HG03558 (cell line): Measurements from ENCODE around the gene RAB31.
"Not testable (repeated sequence)": the region's sequence is repeated elsewhere in the genome, so short reads cannot be mapped to it uniquely, and the experiment has no call there.

Source experiments
- ATAC-seq: cut with Tn5 transposase; IDR thresholded peaks from one replicate; pipeline ENCODE4 v1.9.1; 2021; ENCODE audit warnings: moderate number of reproducible peaks; ENCODE audit not compliant: unreplicated experiment; ENCODE audit errors: extremely low read depth

The RAB31 gene

DNA sequence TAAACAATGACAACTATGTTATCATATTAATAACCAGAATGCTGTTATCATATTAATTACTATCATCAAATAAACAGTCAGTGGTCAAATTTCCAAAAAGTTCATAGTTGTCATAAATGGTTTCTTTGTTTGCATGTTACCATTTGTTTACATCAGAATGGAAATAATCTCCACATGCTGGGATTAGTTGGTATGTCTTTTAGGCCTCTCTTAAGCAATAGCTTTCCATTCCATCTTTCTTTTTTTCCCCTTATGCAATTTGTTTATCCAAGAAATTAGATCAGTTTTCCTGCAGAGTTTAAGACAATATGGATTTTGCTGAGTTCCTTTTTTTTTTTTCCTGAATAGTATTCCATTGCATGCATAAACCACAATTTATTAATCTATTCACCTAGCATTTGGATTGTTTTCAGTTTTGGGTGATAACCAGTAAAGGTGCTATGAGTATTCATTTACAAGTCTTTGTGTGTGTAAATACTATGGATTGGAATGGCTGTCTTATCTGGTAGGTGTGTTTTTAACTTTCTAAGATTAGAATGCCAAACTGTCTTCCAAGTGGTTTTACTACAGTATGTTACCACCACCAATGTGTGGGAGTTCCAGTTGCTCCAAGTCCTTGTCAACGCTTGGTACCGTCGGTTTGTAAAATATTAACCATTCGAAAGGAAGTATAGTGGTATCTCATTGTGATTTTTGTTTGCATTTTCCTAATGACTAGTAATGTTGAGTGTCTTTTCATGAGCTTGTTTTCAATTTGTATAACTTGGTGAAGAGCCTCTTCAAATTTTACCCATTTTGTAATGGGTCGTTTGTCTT lies 144.4 kb downstream of the RAB31 start:
- no peak for ATAC-seq

DNA sequence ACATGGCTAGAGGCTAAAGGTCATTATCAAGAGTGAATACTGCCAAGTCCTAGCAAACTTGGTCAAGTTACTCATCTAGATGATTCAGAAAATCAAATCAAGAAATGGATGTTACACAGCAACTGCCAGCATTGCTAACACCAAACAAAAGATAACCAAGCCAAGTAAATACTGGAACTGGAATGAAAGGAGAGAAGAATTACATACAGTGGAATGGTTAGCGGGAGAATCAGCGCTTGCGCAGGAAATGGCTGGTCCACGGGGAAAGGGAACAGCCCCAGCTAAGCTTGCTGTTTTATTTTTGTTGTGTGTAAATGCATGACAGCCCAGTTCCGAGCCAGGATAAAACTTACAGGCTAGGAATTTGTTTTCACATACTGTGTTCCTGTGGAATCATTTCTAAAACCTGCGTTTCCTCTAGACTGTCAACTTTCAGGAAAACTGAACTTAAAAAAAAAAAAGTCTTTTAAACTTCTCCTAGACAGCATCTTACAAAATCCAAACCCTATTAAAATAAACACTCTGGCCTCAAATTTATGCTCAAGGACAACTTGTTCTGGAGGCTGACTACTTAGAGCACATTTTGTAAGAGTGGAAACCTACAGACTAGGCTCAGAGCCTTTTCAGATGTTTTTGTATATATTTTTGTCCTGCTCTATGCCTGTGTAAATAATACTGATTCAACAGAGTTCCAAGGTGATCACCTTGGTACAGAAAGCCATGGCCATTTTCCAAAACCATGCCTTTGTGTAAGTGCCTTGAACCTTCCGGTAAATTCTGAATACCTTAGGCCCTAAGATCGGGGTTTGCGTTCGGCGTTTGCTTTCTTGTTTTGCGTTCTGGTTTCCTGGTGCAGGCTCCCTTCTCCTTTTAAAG lies 146.9 kb downstream of the RAB31 start:
- ATAC-seq, result no peak

DNA sequence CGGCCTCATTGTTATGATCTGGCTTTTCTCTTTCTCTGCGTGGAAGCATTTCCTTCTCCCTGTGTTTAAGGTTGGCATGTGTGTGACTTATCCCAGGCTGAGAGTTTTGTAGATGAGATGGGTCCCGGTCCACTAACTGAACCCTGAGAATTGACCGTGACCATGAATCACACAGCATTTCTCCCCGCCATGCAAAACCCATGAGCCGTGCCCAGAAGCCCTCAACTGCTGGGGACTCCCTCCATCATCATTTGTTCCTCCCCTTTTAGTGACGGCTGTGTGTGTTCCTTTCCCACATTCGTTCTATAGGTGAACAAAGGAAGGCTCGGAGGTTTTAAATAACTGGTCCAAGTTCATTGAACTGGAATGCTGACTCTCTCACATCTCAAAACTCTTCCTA lies 147.6 kb downstream of the RAB31 start:
- ATAC-seq, result no peak

DNA sequence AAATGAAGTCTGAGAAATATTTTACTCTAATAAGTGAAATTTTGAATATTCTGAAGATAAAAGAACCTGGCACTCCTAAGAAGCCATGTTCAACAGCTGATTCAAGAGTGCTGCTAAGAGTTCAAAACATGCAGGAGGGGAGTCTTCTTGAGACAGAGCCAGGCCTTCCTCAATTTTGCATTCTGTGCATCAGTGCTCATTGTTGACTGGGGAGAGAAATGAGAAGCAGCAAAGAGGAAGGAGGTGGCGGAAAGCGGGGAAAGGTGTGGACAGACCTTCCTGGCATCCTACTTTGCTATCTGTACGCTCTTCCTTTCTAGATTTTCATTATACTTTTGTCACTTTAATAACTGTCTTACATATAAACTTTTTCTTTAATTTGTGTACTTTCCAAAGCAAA lies 148.0 kb downstream of the RAB31 start:
- ATAC-seq, result no peak

DNA sequence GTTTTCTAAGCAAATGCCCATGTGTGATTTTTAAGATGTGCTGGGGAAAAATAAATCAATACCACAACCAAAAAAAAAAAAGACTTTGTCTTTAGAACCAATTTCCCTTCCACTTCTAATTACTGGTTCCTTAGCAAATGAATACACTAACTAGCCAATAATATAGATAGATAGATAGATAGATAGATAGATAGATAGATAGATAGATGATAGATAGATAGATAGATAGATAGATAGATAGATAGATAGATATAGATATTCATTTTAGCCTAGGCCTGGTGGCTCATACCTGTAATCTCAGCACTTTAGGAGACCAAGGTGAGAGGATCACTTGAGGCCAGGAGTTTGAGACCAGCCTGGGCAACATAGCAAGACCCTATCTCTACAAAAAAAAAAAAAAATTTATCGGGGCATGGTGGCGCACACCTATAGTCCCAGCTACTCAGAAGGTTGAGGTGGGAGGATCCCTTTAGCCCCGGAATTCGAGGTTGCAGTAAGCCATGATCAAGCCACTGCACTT lies 149.4 kb downstream of the RAB31 start:
- not testable (repeated sequence) for ATAC-seq

DNA sequence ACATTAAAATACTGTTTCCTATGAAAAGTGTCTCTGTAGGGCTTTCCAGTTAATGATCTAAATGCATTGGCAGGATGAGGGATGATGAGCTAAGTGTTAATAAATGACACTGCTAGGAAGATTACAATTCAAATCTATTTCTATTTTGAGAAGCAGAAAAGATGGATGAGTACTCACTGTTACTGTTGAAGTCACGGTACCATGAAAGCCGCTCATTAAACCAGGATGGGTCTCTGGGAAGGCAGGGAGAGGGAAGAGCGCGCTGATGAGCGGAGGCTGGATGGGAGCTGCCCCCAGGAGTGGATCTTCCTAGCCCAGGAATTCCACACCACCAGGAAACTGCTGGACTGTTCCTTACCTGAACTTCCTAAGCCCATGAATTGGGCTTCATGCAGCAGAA lies 150.5 kb downstream of the RAB31 start:
- no peak for ATAC-seq

DNA sequence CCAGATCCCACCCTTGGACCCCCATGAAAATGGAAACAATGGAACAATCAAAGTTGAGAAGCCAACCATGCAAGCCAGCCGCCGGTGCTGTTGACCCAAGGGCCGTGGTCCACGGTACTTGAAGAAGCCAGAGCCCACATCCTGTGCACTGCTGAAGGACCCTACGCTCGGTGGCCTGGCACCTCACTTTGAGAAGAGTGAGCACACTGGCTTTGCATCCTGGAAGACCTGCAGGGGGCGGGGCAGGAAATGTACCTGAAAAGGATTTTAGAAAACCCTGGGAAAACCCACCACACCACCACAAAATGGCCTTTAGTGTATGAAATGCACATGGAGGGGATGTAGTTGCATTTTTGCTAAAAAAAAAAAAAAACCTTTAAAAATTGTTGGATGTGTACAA lies 151.1 kb downstream of the RAB31 start:
- ATAC-seq, result no peak

DNA sequence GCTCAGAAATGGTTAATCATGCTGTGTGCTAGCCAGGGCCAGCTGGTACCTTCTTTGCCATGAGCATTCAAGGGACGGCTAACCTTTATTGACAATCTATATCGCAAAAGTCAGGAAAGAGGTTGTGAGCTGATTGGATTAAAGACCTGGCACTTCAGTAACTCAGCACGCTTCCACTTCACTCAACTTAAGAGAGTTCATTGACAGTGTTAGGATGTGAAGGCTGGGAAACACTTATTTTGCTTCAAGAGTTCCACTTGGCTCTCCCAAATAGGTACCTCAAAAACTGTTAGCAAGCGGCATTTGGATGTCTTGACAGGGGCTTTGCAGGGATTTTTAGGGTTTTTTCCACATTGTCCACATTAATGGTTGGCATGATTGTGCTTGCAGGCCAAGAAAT lies 152.6 kb downstream of the RAB31 start:
- ATAC-seq, result no peak

DNA sequence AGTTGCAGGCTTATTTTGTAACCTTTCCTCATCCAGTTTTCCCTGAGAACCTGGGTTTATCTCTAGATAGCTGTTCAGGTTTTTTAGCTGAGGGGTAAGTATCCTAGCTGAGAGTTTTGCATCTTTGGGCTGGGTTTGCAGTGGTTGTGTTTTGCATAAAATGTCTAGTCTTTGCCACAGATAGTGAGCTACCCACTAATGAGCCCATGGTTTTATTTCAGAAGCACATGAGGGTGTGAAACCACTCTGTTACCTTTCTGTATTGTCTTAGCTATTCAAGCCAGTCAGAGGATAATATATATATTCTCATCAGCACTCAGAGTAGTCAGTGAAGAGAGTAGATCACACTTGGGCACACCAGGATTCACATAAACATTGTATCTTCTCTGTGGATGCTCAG lies 153.1 kb downstream of the RAB31 start:
- ATAC-seq, result no peak

DNA sequence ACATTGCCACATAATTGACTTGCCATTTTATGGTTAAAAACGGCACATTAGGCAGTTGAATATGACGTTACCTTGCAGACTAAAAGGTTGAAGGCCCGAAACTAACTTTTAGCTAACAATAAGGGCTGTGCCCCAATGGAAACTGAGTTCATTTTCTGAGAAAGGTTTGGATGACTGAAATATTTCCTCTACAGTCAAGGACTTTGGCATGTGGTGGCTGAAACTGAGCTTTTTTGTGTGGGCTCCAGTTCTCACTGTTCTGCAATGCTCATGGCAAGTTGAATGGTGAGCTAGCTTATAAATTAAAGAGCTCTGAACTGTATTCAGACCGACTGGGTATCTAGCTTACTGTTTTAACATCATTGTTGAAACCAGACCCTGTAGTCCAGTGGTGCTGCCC lies 153.8 kb downstream of the RAB31 start:
- ATAC-seq, result no peak

DNA sequence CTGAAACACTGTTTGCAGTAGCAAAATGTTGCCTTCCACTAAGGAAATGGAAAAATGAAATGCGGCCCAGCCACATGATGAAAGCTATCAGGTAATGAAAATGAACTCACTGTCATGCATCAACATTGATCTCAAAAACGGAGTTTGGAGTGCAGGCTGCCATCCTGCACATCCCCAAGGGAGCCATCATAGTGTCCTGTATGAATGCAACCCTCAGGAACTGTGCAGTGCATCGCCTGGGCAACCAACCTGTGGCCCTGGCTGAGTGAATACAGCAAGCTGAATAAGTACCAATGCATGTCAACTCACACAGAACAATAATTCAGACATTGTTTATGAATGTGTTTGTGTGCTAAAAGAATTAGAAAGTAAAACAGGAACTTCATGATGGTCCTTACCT lies 154.6 kb downstream of the RAB31 start:
- no peak for ATAC-seq

DNA sequence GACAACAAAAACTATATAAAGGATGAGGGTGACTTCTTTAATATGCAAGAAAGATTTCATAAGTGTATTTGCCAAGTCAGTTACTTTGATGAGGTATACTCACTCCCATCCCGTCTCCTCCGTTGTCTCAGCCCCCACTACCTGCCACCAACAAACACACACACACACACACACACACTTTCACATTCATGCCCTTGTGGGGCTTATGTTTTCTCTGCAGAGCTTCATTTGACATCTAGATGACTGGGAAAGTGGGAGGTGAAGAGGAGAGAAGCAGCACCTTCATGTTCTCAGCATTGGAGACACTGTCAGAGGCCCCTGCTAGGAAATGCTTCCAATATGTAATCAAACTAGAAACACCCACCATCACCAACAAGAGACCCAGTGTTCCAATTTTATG lies 155.2 kb downstream of the RAB31 start:
- ATAC-seq, result no peak

DNA sequence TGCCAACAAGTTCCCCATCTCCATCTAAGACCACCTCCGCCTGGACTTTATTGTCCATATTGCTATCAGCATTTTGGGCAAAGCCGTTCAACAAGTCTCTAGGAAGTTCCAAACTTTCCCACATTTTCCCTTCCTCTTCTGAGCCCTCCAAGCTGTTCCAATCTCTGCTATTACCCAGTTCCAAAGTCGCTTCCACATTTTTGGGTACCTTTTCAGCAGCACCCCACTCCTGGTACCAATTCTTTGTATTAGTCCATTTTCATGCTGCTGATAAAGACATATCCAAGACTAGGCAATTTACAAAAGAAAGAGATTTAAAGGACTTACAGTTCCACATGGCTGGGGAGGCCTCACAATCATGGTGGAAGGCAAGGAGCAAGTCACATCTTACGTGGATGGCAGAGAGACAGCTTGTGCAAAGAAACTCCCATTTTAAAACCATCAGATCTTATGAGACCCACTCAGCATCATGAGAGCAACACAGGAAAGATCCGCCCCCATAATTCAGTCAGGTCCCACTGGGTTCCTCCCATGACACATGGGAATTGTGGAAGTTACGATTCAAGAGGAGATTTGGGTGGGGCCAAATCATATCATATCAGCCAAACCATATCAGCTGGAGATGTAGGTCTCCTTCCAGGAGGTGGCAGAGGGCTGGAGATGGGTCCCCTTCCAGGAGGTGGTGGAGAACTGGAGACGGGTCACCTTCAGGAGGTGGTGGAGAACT lies 157.8 kb downstream of the RAB31 start:
- ATAC-seq, result no peak

DNA sequence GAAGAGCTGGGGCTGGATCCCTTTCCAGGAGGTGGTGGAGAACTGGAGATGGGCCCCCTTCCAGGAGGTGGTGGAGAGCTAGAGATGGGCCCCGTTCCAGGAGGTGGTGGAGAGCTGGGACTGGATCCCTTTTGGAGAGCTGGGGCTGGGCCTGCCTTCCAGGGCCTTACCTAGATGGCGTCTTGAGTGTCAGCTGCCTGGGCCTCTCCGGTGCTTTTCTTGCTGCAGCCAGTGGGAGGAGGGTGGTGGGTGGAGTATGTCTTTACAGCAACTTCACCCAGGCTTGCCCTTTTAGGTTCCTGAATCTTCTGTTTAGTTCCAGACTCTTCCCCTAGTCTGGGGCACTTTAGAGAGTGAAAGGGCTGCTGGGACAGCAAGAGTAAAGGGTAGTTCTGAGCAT lies 158.5 kb downstream of the RAB31 start:
- ATAC-seq, result no peak

DNA sequence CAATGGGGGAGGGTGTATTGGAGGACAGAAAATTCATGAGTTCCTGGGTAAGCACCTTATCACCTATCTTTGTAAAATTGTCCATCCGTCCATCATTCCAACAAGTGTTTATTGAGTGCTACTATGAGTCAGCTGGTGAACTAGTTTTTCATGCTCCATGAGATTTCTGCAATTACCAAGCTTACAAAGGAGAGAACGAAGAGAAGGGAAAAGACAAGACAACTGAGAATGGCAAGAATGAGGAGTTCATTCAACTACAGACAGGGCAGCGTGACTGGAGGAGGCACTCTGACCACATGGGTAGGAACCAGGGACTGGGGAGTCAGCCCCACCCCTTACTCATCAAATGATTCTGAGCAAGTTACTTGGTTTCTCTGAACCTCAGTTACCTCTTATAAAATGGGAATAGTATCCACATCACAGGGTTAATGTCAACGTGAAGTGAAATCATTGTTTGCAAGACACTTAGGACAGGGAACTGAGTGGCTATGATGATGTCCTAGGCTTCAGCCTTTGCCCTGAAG lies 159.0 kb downstream of the RAB31 start:
- ATAC-seq, result no peak

DNA sequence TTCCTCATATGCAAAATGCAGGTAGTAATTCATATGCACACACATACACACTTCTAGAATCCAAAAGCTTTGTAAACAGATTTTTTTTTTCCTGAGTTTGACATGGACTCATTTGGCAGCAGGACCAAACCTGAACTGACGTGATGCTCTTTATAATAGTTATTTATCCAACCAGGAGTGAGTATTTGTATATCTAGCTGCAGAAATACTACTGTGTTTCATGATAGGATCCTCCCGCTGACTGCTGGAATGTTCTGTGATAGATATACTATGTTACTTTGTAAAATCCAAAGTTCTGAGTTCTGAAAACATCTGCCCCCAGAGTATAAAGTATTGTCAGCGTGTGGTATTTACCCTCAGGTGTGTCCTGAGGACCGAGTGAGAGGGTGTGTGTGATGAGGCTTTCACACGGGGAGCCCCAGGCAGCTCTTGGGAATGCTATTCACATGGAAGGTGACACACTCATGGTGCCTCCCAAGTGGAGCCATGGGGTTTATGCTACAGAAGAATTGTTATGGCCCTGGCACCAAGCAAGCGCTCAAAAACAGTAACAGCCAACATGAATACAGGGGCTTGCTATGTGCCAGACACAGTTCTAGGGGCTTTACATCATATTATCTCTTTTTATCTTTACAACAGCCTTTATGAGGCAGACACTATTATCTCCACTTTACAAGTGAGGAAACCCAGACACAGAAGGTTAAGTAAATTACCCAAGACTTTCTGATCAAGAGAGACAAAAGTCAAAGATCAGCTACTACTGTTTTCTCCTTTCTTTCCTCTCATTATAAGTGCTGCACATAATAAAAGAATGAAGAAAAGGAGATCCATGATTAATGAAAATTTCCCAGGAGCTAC lies 161.0 kb downstream of the RAB31 start:
- ATAC-seq, result no peak

DNA sequence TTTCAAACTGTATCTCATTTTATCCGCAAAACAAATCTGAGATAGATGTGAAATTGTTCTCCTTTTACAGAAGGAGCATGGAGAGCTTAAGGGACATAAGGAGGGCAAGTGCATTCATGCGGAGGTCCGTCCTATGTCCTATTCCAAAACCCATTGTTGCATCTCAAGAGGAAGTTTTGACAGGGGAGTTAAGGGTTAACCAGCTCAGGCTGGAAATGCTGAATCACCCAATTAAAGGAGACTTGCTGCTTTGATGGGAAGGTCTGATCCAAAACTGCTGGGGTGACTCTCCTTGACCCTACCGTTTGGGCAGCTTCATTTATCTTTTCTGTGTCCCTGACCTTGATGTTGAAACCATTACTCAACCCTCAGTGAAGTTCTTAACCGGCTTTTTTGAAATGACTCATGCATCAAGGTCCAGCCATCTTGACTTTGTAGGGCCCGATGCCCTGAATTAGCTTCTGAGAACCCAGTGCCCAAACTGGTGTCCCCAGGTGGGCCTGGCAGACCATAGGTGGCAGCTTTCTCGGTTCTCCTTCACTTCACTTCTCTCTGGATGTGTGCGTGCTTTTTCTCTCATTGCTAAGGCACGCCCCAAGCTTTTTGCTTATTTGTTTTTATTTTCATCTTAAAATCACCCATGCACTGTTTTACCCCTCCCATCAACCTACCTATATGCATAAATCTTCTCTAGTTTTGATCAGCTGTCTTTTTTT lies 161.8 kb downstream of the RAB31 start:
- no peak for ATAC-seq

DNA sequence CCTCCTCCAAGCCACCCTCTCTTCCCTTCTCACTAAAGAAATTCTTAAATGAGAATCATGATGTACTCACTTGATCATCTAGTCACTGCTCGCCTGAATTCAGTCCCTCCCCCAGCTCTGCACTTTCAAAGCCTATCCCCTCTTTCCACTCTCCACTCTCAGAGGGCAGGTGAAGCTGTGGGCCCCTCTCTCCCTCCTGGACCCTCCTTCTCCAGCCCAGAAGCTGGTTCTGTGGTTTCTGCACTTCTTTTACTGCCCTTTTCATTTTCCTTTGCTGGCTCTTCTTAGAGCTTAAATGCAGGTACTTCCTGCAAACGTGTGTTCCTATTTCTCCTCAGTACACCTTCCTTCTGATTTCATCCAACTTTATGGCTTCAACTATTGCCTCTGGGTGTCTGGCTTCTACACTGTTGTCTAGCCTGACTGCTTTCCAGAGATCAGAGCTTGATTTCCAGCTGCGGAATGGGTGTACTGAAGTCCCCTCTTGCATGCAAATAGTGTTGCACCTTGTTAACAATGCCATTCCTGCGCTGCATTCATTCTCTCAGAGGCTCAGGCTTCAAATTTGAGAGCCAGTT lies 162.4 kb downstream of the RAB31 start:
- ATAC-seq, result no peak
